Caco-2 (cell line): ENCODE measurements around the gene CDR2L. TPM values are rescaled to one million over a fixed set of nuclear protein-coding genes. Genes with fewer than 3 reads are reported as not detected.
A peak's percentile ranks its signal among the peaks of the same experiment; 100 is the strongest.

Experiments used
- BruUV-seq: library from RNA; stranded (reverse); fragments of 400-500 nt; replicated peaks from 2 replicates; lab custom pipeline; 2021; lab: Mats Ljungman, UMichigan
- CTCF ChIA-PET: fragments of 300-600 bp; sonication (Branson Sonifier 250); formaldehyde crosslinking; loops from one replicate; lab custom pipeline; 2022; ENCODE audit warnings: antibody characterized with exemption; lab: Charles Lee
- POLR2A ChIA-PET: fragments of 300-600 bp; sonication (Branson Sonifier 250); formaldehyde crosslinking; loops from one replicate; lab custom pipeline; 2022; ENCODE audit warnings: antibody characterized with exemption; lab: Charles Lee
- DNase-seq, 2 experiments: peaks; one replicate each; pipeline versions ENCODE4 v3.0.0 to v3.0.0-alpha.2; 2020 to 2022
- H3K27me3 ChIP-seq: replicated peaks from 2 replicates; pipeline ENCODE4 v1.6.0; 2011; ENCODE audit warnings: low read length; ENCODE audit not compliant: control insufficient read depth, insufficient read depth
- H3K36me3 ChIP-seq: 2 replicates; pipeline ENCODE4 v1.5.1; 2011; ENCODE audit warnings: low read length; ENCODE audit not compliant: control insufficient read depth, insufficient read depth
- H3K4me1 ChIP-seq: fragments of 250-450 bp; sonication (Bioruptor Pico); 2 replicates; pipeline ENCODE4 v1.5.1; 2020; ENCODE audit warnings: mild to moderate bottlenecking
- H3K4me3 ChIP-seq: 2 replicates; pipeline ENCODE4 v1.5.1; 2011; ENCODE audit warnings: low read depth, mild to moderate bottlenecking, control low read depth, low read length
- H3K9me3 ChIP-seq: fragments of 250-450 bp; sonication (Bioruptor Pico); 2 replicates; pipeline ENCODE4 v1.5.1; 2020; ENCODE audit warnings: mild to moderate bottlenecking, moderate library complexity
- H3K27ac Mint-ChIP-seq: one replicate; pipeline ENCODE4 v1.8.0; 2022; ENCODE audit warnings: mixed read lengths; ENCODE audit not compliant: unreplicated experiment
- H3K27me3 Mint-ChIP-seq: one replicate; pipeline ENCODE4 v1.8.0; 2022; ENCODE audit warnings: mixed read lengths; ENCODE audit not compliant: insufficient read depth, unreplicated experiment
- H3K36me3 Mint-ChIP-seq: one replicate; pipeline ENCODE4 v1.8.0; 2022; ENCODE audit warnings: mild to moderate bottlenecking, mixed read lengths; ENCODE audit not compliant: insufficient read depth, unreplicated experiment
- H3K4me1 Mint-ChIP-seq: one replicate; pipeline ENCODE4 v1.8.0; 2022; ENCODE audit warnings: low read depth, mixed read lengths; ENCODE audit not compliant: unreplicated experiment
- H3K4me3 Mint-ChIP-seq: one replicate; pipeline ENCODE4 v1.8.0; 2022; ENCODE audit warnings: mild to moderate bottlenecking, moderate library complexity, mixed read lengths; ENCODE audit not compliant: unreplicated experiment
- H3K9me3 Mint-ChIP-seq: one replicate; pipeline ENCODE4 v1.8.0; 2022; ENCODE audit warnings: mixed read lengths; ENCODE audit not compliant: unreplicated experiment
- CTCF ChIP-seq, 2 experiments: fragments of 200-600 bp in 1 of 2; IDR thresholded peaks; 1 replicate in 1 of 2; 2 replicates in 1 of 2; pipeline versions ENCODE4 v1.5.1 to v1.8.0; 2011 to 2022; ENCODE audit warnings: antibody characterized with exemption in 1 of 2, control low read depth in 1 of 2, inconsistent platforms in 1 of 2, low read depth in 1 of 2, low read length in 1 of 2, mild to moderate bottlenecking in 1 of 2, moderate library complexity in 1 of 2; ENCODE audit not compliant: insufficient read depth in 1 of 2, severe bottlenecking in 1 of 2, unreplicated experiment in 1 of 2
- intact Hi-C: fragments of 100-400 bp; cut with micrococcal nuclease; formaldehyde crosslinking; loops from one replicate; pipeline ENCODE4 v1.10.0; 2022; ENCODE audit not compliant: unreplicated experiment
- total RNA-seq: library from RNA; stranded (reverse); gene quantifications from 2 replicates; pipeline ENCODE4 v1.2.3, GENCODE V29; 2022

CDR2L gene
- total RNA-seq, 1 experiment from 2014 or later, result 30.9 TPM

DNA sequence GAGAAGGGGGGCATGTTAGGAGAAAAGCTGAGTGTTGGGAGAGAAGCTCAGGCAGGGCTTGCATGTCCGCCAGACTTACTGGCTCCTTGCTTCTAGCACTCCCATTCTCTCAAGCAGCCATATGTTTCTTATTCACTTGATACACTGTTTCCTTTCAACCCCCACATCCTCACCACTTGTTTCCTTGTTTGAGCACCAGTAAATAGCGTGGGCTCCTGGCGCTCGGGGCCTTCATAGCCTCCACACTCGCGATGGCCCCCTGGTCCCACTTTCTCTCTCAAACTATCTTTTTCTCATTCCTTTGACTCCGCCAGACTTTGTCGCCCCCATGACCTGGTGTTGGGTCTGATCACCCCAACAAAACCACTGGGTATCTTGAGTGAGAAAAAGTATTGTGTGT is 42.7 kb downstream of the CDR2L start:
- TF ChIP-seq CTCF (IDR thresholded peaks at IDR 0.05; ENCODE audit: insufficient read depth in 1 of 2, low read depth in 1 of 2, low read length in 1 of 2, severe bottlenecking in 1 of 2, unreplicated experiment in 1 of 2), result no peak
- BruUV-seq, result no TSS peak
- Histone ChIP-seq H3K36me3 (no peaks in the 10 kb centered on the region), H3K9me3 (peaks cover 1% of the 10 kb centered on the region; the same call in 1 of the 2 replicates), H3K27me3 (no peaks in the 10 kb centered on the region), H3K4me1 (no peaks in the 10 kb centered on the region), H3K4me3 (no peak overlapping the region)
- CTCF ChIA-PET, result interaction anchor here (0.6 to 1.1 kb wide), 2 partner anchors 10 to 106 kb away, joined by 3 to 6 read pairs; partner anchors contain the start of gene OTOP2
- POLR2A ChIA-PET, result no interaction called here
- Mint-ChIP-seq H3K36me3 (peaks cover 32% of the 10 kb centered on the region), H3K4me1 (peaks cover 19% of the 10 kb centered on the region), H3K9me3 (peaks cover 24% of the 10 kb centered on the region), H3K4me3 (no peak overlapping the region), H3K27me3 (peaks cover 4% of the 10 kb centered on the region), H3K27ac (no peak overlapping the region)
- no peak for DNase-seq
- intact Hi-C loops, result no loop called here

GRCh38 chr17:75031972-75032719 is 44.7 kb downstream of the CDR2L start:
- TF ChIP-seq CTCF (IDR thresholded peaks at IDR 0.05; ENCODE audit: insufficient read depth in 1 of 2, low read depth in 1 of 2, low read length in 1 of 2, severe bottlenecking in 1 of 2, unreplicated experiment in 1 of 2), result no peak
- Histone ChIP-seq H3K36me3 (no peaks in the 10 kb centered on the region), H3K4me3 (peak overlapping the region; percentile 91), H3K27me3 (no peaks in the 10 kb centered on the region), H3K9me3 (no peaks in the 10 kb centered on the region), H3K4me1 (no peaks in the 10 kb centered on the region)
- intact Hi-C loops, result loop anchor here (2.0 kb wide), 1 partner anchor 19 kb away; the partner anchor contains the start of gene MRPL58
- ChIA-PET CTCF (interaction anchor here (0.6 to 1.9 kb wide), 5 partner anchors 19 to 119 kb away, joined by 3 to 7 read pairs (median 3); partner anchors contain the start of gene MRPL58), POLR2A (interaction anchor here (0.9 kb wide), 1 partner anchor 19 kb away, joined by 5 read pairs; the partner anchor contains the start of gene MRPL58)
- Mint-ChIP-seq H3K27ac (peak overlapping the region; percentile 40), H3K36me3 (peaks cover 34% of the 10 kb centered on the region), H3K9me3 (peaks cover 24% of the 10 kb centered on the region), H3K27me3 (peaks cover 4% of the 10 kb centered on the region), H3K4me1 (peaks cover 30% of the 10 kb centered on the region), H3K4me3 (peak overlapping the region; percentile 94)
- no TSS peak for BruUV-seq
- peak; percentile 60 to 68 for DNase-seq

- H3K27ac Mint-ChIP-seq, result peak overlapping the region; percentile 40
- peaks cover 34% of the 10 kb centered on the region for H3K36me3 Mint-ChIP-seq
- BruUV-seq, result no TSS peak
- intact Hi-C loops, result loop anchor here (2.0 kb wide), 1 partner anchor 20 kb away; the partner anchor contains the start of gene MRPL58
- ChIA-PET POLR2A (interaction anchor here (0.9 kb wide), 1 partner anchor 20 kb away, joined by 5 read pairs; the partner anchor contains the start of gene MRPL58), CTCF (interaction anchor here (0.5 to 1.9 kb wide), 5 partner anchors 20 to 71 kb away, joined by 3 to 7 read pairs (median 5); partner anchors contain the start of gene MRPL58)
- no peak for DNase-seq
- peaks cover 24% of the 10 kb centered on the region for H3K9me3 Mint-ChIP-seq
- H3K4me3 ChIP-seq, result peak overlapping the region; percentile 91
- TF ChIP-seq CTCF (IDR thresholded peaks at IDR 0.05; ENCODE audit: insufficient read depth in 1 of 2, low read depth in 1 of 2, low read length in 1 of 2, severe bottlenecking in 1 of 2, unreplicated experiment in 1 of 2), result no peak
- peaks cover 30% of the 10 kb centered on the region for H3K4me1 Mint-ChIP-seq
- peaks cover 4% of the 10 kb centered on the region for H3K27me3 Mint-ChIP-seq
- H3K4me1 ChIP-seq, result no peaks in the 10 kb centered on the region
- no peaks in the 10 kb centered on the region for H3K27me3 ChIP-seq
- H3K4me3 Mint-ChIP-seq, result peak overlapping the region; percentile 94
- no peaks in the 10 kb centered on the region for H3K36me3 ChIP-seq
- H3K9me3 ChIP-seq, result no peaks in the 10 kb centered on the region
Measured at GRCh38 chr17:75032720-75033280, 45.4 kb downstream of the CDR2L start.
